Epithelial cell of prostate (primary cell): ENCODE measurements around the gene CD82.

ENCODE experiments used
- DNase-seq: peaks from one replicate; pipeline ENCODE4 v3.0.0-alpha.2; 2011; ENCODE audit warnings: low read depth, low spot score
- H3K27ac ChIP-seq: fragments of 450-650 bp; 2 replicates; pipeline ENCODE4 v1.5.1; 2017; ENCODE audit warnings: mild to moderate bottlenecking

CD82 gene

DNA sequence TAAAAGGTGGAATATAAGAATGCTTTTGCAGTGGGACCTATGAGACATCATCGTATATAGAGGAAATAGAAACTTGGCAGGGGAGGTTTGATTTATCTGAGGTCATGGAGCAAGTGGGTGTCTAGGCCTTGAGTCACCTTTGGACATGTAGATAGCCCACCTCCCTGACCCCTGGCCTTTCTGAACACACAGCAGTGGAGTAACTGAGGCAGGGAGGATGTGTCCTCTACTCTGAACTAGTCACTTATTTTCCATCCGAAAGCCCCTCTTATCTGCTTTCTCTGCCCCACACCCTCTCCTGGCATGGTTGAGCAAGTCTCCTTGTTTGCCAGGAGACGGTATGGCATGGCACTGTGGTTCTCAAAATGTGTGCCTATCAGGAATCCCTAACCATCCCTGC is 7.9 kb downstream of the CD82 start:
- peak; percentile 24 for DNase-seq
- peak overlapping the region; percentile 92 for H3K27ac ChIP-seq

GRCh38 chr11:44574610-44575287 is 9.3 kb downstream of the CD82 start:
- DNase-seq = peak; percentile 92
- peak overlapping the region; percentile 92 for H3K27ac ChIP-seq

- peak; percentile 61 for DNase-seq
These were observed 9.8 kb downstream of the CD82 start for GRCh38 chr11:44575288-44575672.

GRCh38 chr11:44575962-44576361 is 10.5 kb downstream of the CD82 start:
- peak overlapping the region; percentile 92 for H3K27ac ChIP-seq
- no peak for DNase-seq

More at GRCh38 chr11:44575288-44575672, 9.8 kb downstream of the CD82 start:
- H3K27ac ChIP-seq = peak overlapping the region; percentile 92

DNA sequence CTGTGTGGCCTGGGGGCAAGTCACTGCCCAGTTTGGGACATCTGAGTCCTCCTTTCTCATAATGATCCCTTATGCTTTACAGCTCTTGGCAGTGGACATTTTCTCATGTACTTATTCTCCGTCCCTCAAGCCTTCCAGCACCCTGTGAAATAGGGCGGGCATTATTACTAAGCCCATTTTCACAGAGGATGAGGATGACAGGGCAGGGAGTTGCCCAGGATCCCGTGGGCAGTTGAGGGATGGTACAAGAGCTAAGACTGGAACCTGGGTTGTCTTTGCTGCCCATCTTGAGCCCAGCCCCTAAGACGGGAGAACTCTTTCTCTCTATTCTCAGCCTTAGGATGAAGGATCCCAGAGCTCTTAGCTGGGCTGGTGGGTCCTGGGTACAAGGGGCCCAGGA is 11.2 kb downstream of the CD82 start:
- peak overlapping the region; percentile 92 for H3K27ac ChIP-seq
- DNase-seq = no peak

GRCh38 chr11:44577231-44577830 is 11.9 kb downstream of the CD82 start:
- H3K27ac ChIP-seq = peak overlapping the region; percentile 92
- DNase-seq = peak; percentile 75

DNA sequence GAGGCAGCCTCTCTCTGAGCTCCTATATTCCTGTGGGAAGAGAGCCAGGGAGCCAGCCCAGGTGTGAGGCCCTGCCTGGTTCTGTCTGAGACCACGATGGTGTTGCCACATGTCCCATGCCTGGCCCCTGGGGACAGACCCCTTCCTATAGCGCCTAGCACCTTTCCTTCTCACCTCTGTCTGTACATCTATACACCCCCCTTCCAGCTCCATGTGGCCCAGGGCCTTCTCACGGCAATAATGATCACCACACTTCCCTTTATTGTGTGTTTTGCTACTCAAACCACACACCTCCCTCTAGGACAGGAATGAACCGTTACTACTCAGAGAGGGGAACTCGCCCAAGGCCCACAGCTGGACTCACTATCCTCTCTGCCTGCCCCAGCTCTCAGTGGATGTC is 12.8 kb downstream of the CD82 start:
- no peak for DNase-seq
- H3K27ac ChIP-seq = peak overlapping the region; percentile 92

GRCh38 chr11:44579302-44579761 is 13.9 kb downstream of the CD82 start:
- no peak for DNase-seq
- peak overlapping the region; percentile 24 for H3K27ac ChIP-seq

- DNase-seq = no peak
- H3K27ac ChIP-seq = no peak overlapping the region
These were observed 15.2 kb downstream of the CD82 start for GRCh38 chr11:44580701-44581100.

DNA sequence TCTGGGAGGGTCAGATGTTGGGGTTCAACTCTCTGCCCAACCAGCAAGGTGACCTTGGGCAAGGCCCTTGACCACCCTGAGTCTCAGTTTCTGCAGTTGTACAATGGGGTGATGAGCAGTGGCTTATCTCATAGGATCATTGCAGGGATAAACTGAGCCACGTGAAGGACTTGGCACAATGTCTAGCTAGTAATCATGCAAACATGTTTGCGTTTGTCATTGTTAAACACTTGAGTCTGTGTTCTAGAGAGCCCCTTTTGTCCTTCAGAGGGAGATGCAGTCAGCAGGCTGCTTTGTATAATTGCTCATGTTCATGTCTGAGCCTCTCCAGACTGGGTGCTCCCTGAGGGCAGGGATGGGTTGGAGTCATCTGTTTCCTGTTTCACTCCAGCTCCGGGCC is 15.8 kb downstream of the CD82 start:
- no peak for DNase-seq

DNA sequence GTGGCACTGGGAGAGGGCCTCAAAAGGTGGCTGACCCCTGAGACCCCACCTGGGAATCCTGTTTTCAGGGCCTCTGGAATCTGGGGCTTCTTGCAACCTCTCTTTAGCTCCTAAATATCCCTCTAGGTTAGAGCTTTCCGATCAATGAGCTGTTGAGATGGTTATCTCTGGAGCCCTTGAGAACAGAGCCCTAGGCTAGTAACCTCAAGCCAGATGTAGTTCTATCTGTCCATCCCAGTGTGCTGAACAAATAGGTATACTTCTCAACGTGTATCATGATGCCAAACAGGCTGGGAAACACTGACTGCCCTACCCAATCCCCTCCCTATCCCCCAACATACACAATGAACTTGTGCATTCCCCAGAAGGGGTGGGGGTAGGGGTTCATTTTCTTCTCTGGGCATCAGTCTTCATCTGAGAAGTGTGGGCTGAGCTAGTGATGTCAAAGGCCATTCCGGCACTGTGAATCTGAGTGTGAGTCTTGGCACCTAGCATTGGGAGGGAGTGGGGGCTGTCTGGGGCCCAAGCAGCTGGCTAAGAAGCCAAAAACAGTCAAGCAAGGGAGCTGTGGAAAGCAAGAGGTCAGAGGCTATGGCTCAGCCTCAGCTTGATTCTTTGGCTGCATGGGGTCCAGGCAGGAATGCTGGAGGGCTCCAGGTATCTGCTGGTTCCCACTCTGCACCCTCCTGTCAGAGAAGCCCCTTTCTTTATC is 17.3 kb downstream of the CD82 start:
- DNase-seq = no peak
- H3K27ac ChIP-seq = no peak overlapping the region

More for the DNA sequence above, 15.8 kb downstream of the CD82 start:
- H3K27ac ChIP-seq = no peak overlapping the region

- DNase-seq = no peak
- H3K27ac ChIP-seq = no peak overlapping the region
These were observed 17.8 kb downstream of the CD82 start for GRCh38 chr11:44583353-44583669.

DNA sequence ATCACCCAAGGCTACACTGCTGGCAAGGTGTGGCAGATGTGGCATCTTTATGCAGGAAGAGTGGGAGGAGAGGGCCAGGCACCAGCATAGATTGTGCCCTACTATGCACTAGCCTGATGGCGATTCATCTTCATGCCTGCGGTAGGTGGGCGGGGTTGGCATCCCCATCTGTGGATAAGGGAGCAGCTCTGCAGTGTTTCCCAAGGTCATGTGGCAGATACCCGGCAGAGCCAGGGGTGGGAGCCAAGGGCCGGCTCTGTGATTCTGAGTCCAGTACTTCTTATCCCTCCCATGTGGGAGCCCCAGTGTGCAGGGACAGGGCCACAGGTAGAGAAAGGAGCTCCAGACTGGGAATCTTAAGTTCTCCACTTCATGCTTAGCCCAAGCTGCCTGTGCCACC is 20.0 kb downstream of the CD82 start:
- DNase-seq = no peak
- no peak overlapping the region for H3K27ac ChIP-seq

GRCh38 chr11:44589301-44589700 is 23.8 kb downstream of the CD82 start:
- no peak overlapping the region for H3K27ac ChIP-seq
- no peak for DNase-seq

- no peak overlapping the region for H3K27ac ChIP-seq
- DNase-seq = no peak
These were observed 25.3 kb downstream of the CD82 start for GRCh38 chr11:44590769-44591168.

DNA sequence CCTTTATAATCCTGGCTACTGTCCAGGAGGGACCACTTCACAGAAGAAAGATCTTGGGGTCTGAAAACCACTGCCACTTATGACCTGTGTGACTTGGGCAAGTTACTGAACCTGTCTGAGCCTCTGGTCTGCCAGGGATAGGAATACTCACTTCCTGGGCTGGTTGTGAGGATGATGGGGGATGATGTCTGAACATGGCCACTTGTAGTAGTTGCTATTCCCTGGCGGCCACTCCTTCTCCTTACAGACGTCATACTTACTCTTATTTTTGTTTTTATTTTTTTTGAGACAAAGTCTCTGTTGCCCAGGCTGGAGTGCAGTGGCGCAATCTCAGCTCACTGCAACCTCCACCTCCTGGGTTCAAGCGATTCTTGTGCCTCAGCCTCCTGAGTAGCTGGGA is 26.1 kb downstream of the CD82 start:
- H3K27ac ChIP-seq = no peak overlapping the region
- no peak for DNase-seq

- no peak for DNase-seq
These were observed 26.9 kb downstream of the CD82 start for GRCh38 chr11:44592125-44592940.

DNA sequence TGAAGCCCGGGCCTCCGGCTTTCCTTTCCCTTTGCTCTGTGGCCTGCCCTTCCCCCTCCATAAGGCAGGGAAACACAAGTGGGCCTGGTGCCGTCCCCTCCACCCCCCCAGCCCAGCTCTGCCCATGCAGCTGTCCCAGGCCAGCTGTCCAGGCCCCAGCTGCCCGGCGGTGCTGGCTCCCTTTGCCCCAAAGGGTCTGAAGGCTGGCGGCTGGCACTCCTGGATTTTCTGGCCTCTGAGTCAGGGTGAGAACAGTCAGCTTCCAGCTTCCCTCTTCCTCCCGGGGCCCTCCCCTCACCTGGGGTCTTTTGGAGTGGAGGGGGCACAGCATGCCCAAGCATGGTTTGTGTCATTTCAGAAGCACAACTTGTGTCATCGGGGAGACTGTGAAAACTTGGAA is 27.8 kb downstream of the CD82 start:
- DNase-seq = no peak
- peak overlapping the region; percentile 33 for H3K27ac ChIP-seq

More at GRCh38 chr11:44592125-44592940, 26.9 kb downstream of the CD82 start:
- H3K27ac ChIP-seq = peak overlapping the region; percentile 33

DNA sequence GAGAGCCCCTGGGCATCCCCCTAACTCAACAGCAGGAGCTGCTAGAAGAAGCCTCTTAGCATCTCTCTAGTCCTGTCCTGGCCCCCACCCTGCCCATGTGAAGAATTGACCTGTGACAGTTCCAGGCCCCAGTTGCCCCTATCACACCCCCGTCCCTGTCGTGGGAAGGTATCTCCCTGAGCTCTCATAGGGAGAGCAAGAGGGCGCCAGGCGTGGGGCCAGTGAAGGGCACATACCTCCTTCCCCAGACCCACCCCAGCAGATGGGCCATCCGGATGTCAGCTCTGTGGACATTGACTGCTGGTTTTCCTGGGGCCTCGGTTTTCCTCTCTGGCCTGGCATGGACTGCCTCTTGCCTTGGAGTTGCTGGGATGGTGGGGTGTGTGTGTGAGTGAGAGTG is 29.5 kb downstream of the CD82 start:
- no peak for DNase-seq
- H3K27ac ChIP-seq = no peak overlapping the region

- no peak for DNase-seq
- H3K27ac ChIP-seq = no peak overlapping the region
These were observed 30.5 kb downstream of the CD82 start for GRCh38 chr11:44595964-44596381.
